ENCODE measurements around the gene TEX264.

GRCh38 chr3:51709004-51709420 is 38.0 kb downstream of the TEX264 start:
- TF ChIP-seq EZH2 (IDR thresholded peaks at IDR 0.05) = no peak
- TF ChIP-seq, protein P1, sequence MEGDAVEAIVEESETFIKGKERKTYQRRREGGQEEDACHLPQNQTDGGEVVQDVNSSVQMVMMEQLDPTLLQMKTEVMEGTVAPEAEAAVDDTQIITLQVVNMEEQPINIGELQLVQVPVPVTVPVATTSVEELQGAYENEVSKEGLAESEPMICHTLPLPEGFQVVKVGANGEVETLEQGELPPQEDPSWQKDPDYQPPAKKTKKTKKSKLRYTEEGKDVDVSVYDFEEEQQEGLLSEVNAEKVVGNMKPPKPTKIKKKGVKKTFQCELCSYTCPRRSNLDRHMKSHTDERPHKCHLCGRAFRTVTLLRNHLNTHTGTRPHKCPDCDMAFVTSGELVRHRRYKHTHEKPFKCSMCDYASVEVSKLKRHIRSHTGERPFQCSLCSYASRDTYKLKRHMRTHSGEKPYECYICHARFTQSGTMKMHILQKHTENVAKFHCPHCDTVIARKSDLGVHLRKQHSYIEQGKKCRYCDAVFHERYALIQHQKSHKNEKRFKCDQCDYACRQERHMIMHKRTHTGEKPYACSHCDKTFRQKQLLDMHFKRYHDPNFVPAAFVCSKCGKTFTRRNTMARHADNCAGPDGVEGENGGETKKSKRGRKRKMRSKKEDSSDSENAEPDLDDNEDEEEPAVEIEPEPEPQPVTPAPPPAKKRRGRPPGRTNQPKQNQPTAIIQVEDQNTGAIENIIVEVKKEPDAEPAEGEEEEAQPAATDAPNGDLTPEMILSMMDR (IDR thresholded peaks at IDR 0.05) = no peak

All from neural progenitor cell (in vitro differentiated cells).